ENCODE data around the gene ZNF407.

Gene ZNF407

DNA sequence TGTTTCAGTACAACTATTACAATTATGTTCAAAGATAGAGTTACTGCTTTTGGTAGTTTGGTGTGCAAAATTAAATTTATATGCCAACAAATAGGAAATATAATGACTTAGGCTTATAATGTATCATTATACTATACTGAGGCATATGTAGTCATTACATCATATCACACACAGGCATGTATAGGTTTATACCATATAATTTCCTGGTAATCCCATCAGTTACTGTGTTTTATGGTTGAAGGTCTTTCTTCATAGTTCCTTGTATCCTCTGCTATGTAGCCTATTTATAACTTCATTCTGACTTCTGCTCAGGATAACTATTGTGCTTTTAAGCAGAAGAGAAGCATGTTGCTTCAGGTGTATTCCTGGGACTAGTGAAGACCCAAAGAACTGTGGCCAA lies 110.5 kb downstream of the ZNF407 start:
- DNase-seq (ENCODE audit: low read depth in 2 of 2), result no peak
- TF ChIP-seq, protein P1, sequence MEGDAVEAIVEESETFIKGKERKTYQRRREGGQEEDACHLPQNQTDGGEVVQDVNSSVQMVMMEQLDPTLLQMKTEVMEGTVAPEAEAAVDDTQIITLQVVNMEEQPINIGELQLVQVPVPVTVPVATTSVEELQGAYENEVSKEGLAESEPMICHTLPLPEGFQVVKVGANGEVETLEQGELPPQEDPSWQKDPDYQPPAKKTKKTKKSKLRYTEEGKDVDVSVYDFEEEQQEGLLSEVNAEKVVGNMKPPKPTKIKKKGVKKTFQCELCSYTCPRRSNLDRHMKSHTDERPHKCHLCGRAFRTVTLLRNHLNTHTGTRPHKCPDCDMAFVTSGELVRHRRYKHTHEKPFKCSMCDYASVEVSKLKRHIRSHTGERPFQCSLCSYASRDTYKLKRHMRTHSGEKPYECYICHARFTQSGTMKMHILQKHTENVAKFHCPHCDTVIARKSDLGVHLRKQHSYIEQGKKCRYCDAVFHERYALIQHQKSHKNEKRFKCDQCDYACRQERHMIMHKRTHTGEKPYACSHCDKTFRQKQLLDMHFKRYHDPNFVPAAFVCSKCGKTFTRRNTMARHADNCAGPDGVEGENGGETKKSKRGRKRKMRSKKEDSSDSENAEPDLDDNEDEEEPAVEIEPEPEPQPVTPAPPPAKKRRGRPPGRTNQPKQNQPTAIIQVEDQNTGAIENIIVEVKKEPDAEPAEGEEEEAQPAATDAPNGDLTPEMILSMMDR (IDR thresholded peaks at IDR 0.05; ENCODE audit: low read depth, low read length), result no peak
- no peak overlapping the region for H3K4me3 ChIP-seq (replicated peaks in 1 of 2; ENCODE audit: low read depth in 2 of 2, low read length in 2 of 2)

DNA sequence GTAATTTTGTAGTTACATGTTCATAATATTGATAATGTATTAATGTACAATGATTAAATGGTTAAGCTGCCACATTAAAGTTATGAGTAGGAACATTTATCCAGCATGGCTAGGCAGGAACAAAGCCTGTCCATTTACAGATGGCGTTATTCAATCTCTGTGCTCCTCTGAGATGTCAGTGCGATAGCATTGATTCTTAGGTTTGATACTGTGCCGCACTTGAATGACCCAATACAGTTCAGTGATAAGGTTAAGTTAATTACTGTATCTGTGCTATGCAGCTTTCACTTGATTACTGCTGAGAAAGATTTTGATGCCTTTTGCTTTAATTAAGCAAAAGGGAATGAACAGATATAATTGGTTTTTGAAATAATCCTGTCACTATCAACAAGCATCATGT lies 111.8 kb downstream of the ZNF407 start:
- no peak for DNase-seq (ENCODE audit: low read depth in 2 of 2)
- TF ChIP-seq, protein P1 (IDR thresholded peaks at IDR 0.05; ENCODE audit: low read depth, low read length), result no peak
- H3K4me3 ChIP-seq (replicated peaks in 1 of 2; ENCODE audit: low read depth in 2 of 2, low read length in 2 of 2), result no peak overlapping the region

DNA sequence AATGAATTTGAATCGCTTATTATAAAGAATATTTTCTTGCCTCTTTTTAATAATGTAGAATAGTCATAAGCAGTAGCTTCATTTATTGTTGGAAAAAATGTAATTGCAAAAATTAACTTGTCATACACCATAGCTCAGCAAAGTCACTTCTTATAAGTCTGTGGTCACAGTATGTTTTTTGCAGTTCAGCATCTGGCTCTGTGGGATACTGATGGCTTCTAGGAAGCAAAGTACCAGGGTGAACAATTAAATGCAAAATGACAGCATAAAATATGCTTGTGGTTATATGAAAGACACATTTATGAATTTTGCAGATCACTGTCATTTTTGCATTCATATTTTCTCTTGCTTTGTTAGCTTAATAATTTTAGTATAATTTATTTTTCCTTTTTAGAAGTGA lies 116.5 kb downstream of the ZNF407 start:
- TF ChIP-seq, protein P1 (IDR thresholded peaks at IDR 0.05; ENCODE audit: low read depth, low read length), result no peak
- DNase-seq (ENCODE audit: low read depth in 2 of 2), result no peak
- no peak overlapping the region for H3K4me3 ChIP-seq (replicated peaks in 1 of 2; ENCODE audit: low read depth in 2 of 2, low read length in 2 of 2)

DNA sequence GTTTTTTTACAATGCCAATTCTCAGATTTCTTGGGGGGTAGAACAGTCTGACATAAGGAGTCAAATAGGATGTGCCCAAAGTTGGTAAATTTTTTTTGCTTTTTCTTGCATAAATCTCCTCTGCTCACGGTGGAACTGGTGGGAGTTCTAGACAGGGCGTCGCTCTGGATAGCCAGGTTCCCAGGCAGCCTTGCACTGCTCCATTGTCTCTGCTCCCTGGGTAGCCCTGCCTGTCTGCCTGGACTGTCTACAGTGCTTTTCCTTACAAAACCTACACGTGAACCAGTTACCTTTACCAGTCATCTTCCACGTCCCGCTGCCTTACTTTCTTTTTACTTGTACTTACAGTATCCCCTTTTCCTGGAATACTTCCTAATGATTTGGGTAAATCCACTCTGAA lies 117.1 kb downstream of the ZNF407 start:
- no peak for DNase-seq (ENCODE audit: low read depth in 2 of 2)
- TF ChIP-seq, protein P1 (IDR thresholded peaks at IDR 0.05; ENCODE audit: low read depth, low read length), result no peak
- no peak overlapping the region for H3K4me3 ChIP-seq (replicated peaks in 1 of 2; ENCODE audit: low read depth in 2 of 2, low read length in 2 of 2)

DNA sequence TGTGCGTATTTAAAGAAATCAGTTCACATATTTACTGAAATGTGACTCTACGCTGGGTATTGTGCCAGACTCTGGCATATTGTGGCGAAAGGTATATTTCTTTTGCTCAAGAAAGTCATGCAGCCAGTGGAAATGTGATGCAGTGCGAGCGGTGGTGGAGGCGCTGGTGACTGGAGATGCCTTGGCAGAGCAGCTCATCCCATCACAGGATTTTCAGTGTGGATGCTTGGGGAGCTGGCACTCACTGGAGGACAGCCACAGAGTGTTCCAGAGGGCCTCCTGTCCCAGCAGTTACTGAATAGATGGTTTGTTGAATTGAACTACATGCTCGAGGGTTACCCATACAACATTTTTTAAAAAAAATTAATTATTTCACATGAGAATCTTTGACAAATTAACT lies 117.6 kb downstream of the ZNF407 start:
- no peak overlapping the region for H3K4me3 ChIP-seq (replicated peaks in 1 of 2; ENCODE audit: low read depth in 2 of 2, low read length in 2 of 2)
- DNase-seq (ENCODE audit: low read depth in 2 of 2), result no peak
- TF ChIP-seq, protein P1 (IDR thresholded peaks at IDR 0.05; ENCODE audit: low read depth, low read length), result no peak

DNA sequence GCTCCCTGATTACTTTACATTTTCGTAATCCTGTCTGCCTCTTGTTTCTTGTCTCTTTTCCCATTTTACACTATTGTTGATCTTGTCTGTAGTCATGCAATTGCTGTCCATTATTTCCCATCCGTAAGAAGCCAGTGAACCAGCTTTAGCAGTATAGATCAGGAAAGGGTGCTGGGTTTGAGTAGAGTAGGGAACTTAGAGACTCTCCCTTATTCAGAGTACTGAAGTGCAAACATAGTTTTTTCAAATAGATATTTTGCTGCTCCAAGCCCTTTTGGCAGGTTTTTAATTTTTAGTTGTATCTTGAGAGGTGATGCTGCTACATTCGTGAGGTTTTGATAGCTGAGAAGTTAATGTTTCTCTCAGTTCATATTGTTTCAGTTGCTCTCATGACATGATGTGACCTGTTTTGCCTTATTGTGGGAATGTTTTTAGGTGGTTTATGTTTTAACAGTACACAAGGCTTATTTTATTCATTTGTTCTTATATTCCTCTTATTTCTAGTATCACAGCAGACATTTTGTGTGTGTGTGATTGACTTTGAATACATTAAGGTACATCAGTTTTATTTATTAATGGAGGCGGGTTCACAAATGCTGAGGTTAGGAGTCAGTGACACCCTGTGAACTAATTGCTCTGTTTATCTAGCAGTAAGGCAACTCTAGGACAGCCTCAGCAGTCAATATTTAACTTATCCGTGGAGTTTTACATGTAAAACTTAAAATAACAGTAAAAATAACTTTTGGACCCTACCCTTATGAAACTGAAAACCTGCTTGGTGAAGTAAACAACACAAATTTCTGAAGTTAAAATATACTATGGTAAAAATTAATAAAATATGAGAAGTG lies 118.4 kb downstream of the ZNF407 start:
- TF ChIP-seq, protein P1 (IDR thresholded peaks at IDR 0.05; ENCODE audit: low read depth, low read length), result no peak
- DNase-seq (ENCODE audit: low read depth in 2 of 2), result no peak
- H3K4me3 ChIP-seq (replicated peaks in 1 of 2; ENCODE audit: low read depth in 2 of 2, low read length in 2 of 2), result no peak overlapping the region
